Measurements from ENCODE around the gene HELT. TPM values are rescaled to one million over a fixed set of nuclear protein-coding genes. Genes with fewer than 3 reads are reported as not detected.

Gene HELT
- total RNA-seq, 1 donor from 2014 or later, result not detected

DNA sequence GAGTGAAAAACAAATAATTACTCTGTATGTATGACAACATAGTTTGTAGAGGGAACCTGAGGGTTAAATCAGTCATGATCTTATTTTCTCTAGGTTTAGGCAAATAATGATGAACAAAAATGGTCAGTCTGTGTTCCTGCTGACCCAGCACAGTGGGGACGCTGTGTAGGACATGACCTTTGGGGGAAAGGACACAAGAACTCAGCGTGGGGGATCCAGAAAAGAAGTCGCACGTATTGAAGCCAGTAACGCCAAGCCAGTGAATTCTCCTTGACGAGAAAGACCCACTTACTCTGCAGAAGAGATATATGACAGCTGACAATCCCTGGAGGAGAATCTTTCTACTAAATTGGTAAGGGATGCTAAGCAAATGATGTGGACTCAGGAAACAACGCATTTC, 36.6 kb downstream of the HELT start:
- TF ChIP-seq, protein P1, sequence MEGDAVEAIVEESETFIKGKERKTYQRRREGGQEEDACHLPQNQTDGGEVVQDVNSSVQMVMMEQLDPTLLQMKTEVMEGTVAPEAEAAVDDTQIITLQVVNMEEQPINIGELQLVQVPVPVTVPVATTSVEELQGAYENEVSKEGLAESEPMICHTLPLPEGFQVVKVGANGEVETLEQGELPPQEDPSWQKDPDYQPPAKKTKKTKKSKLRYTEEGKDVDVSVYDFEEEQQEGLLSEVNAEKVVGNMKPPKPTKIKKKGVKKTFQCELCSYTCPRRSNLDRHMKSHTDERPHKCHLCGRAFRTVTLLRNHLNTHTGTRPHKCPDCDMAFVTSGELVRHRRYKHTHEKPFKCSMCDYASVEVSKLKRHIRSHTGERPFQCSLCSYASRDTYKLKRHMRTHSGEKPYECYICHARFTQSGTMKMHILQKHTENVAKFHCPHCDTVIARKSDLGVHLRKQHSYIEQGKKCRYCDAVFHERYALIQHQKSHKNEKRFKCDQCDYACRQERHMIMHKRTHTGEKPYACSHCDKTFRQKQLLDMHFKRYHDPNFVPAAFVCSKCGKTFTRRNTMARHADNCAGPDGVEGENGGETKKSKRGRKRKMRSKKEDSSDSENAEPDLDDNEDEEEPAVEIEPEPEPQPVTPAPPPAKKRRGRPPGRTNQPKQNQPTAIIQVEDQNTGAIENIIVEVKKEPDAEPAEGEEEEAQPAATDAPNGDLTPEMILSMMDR (IDR thresholded peaks at IDR 0.05; ENCODE audit: unreplicated experiment), result no peak
- Mint-ChIP-seq H3K27me3 (peaks cover 25% of the 10 kb centered on the region), H3K36me3 (ENCODE audit: insufficient read depth) (no peaks in the 10 kb centered on the region), H3K9me3 (ENCODE audit: low read depth) (peaks cover 13% of the 10 kb centered on the region), H3K4me3 (ENCODE audit: low read depth) (no peak overlapping the region), H3K27ac (no peak overlapping the region), H3K4me1 (ENCODE audit: low read depth) (no peaks in the 10 kb centered on the region)
- DNase-seq (ENCODE audit: low spot score, unreplicated experiment), result no peak

DNA sequence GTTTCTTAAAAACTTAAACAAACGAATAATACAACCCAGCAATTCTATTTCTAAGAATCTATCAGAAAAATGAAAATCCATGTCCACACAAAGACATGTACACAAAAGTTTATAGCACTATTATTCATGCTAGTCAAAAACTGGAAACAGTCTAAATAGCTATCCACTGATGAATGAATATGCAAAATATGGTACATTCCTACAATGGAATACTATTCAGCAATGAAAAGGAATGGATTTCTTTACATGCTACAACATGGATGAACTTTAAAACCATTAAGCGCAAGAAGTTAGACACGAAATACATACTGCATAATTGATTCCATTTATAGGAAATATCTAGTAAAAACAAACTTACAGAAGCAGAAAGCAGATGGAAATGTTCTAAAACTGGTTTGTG, 43.3 kb downstream of the HELT start:
- DNase-seq (ENCODE audit: low spot score, unreplicated experiment), result no peak
- Mint-ChIP-seq H3K36me3 (ENCODE audit: insufficient read depth) (no peaks in the 10 kb centered on the region), H3K4me3 (ENCODE audit: low read depth) (no peak overlapping the region), H3K27ac (no peak overlapping the region), H3K27me3 (peaks cover 9% of the 10 kb centered on the region), H3K9me3 (ENCODE audit: low read depth) (no peaks in the 10 kb centered on the region), H3K4me1 (ENCODE audit: low read depth) (no peaks in the 10 kb centered on the region)
- TF ChIP-seq, protein P1 (IDR thresholded peaks at IDR 0.05; ENCODE audit: unreplicated experiment), result no peak

DNA sequence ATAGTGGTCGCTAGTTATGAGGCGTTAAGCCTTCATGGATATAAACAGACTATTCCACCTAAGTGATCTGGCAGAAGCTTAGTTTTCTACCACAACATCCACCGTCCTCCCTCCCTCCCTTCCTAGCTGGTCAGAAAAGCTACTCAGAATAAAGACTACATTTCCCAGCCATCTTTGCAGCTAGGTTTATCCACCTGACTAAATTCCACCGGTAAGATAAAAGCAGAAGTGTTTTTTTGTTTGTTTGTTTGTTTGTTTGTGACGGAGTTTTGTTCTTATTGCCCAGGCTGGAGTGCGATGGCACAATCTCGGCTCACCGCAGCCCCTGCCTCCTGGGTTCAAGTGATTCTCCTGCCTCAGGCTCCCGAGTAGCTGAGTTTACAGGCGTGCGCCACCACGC, 44.3 kb downstream of the HELT start:
- TF ChIP-seq, protein P1 (IDR thresholded peaks at IDR 0.05; ENCODE audit: unreplicated experiment), result no peak
- peaks cover 4% of the 10 kb centered on the region for H3K27me3 Mint-ChIP-seq
- no peak overlapping the region for H3K4me3 Mint-ChIP-seq (ENCODE audit: low read depth)
- no peaks in the 10 kb centered on the region for H3K9me3 Mint-ChIP-seq (ENCODE audit: low read depth)
- DNase-seq (ENCODE audit: low spot score, unreplicated experiment), result no peak
- H3K36me3 Mint-ChIP-seq (ENCODE audit: insufficient read depth), result no peaks in the 10 kb centered on the region
- no peaks in the 10 kb centered on the region for H3K4me1 Mint-ChIP-seq (ENCODE audit: low read depth)
- H3K27ac Mint-ChIP-seq, result no peak overlapping the region

DNA sequence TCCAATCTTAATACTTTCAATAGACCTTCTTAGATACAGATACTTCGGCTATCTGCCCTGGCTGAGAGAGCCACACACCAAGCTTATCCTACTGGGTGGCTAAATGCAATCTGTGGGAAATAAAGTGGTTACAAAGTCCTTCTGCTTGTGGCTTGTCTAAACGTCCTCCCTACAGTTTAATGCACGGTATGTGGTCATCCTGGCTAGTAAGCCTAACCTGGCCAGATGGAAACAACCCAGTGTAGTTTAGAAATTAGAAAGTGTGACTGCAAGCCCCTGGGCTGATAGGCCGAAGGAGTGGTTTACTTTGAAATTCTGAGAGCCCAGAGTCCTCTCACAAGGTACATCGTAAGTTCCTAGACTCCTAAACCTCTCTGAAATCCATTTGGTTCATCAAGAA, 47.9 kb downstream of the HELT start:
- no peak overlapping the region for H3K4me3 Mint-ChIP-seq (ENCODE audit: low read depth)
- no peaks in the 10 kb centered on the region for H3K36me3 Mint-ChIP-seq (ENCODE audit: insufficient read depth)
- peaks cover 3% of the 10 kb centered on the region for H3K27me3 Mint-ChIP-seq
- DNase-seq (ENCODE audit: low spot score, unreplicated experiment), result no peak
- no peak overlapping the region for H3K27ac Mint-ChIP-seq
- TF ChIP-seq, protein P1 (IDR thresholded peaks at IDR 0.05; ENCODE audit: unreplicated experiment), result no peak
- no peaks in the 10 kb centered on the region for H3K4me1 Mint-ChIP-seq (ENCODE audit: low read depth)
- no peaks in the 10 kb centered on the region for H3K9me3 Mint-ChIP-seq (ENCODE audit: low read depth)

DNA sequence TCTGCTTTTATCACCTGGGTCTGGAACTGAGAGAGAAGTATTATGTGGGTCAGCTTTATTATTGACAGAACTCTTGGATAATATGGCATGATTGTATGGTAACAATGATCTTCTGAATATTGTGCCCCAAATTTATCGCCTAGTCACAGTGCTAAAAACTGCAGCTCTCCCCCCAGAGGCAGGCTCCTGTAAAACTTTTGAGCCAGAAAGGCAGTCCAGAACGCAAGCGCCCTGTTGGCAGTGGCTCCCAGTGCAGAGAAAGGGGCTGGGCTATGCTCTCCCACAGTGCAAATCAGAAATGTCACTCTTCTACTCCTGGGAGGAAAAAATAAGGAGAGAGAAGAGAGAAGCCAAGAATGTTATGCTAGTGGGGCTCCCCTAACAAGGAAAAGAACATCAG, 50.5 kb downstream of the HELT start:
- Mint-ChIP-seq H3K27me3 (peaks cover 15% of the 10 kb centered on the region), H3K4me1 (ENCODE audit: low read depth) (no peaks in the 10 kb centered on the region), H3K9me3 (ENCODE audit: low read depth) (no peaks in the 10 kb centered on the region), H3K4me3 (ENCODE audit: low read depth) (no peak overlapping the region), H3K36me3 (ENCODE audit: insufficient read depth) (no peaks in the 10 kb centered on the region), H3K27ac (no peak overlapping the region)
- no peak for DNase-seq (ENCODE audit: low spot score, unreplicated experiment)
- TF ChIP-seq, protein P1 (IDR thresholded peaks at IDR 0.05; ENCODE audit: unreplicated experiment), result no peak

Other genes with a start within 250 kb of the HELT start
- 6.3 and 6.4 TPM in 2 replicates for gene ACSL1, start 192.5 kb upstream of the HELT start, total RNA-seq
- 24.7 and 26.2 TPM in 2 replicates for gene SLC25A4, start 124.8 kb downstream of the HELT start, total RNA-seq
- 27.5 and 28.6 TPM in 2 replicates for gene CFAP97, start 185.5 kb downstream of the HELT start, total RNA-seq
- gene SNX25, start 191.1 kb downstream of the HELT start, total RNA-seq, result 13.3 and 13.9 TPM in 2 replicates

Data from progenitor cell of endocrine pancreas (in vitro differentiated cells).